NCI-H460 (cell line): ENCODE measurements around the gene ZFP57. TPM values are rescaled to one million over a fixed set of nuclear protein-coding genes. Genes with fewer than 3 reads are reported as not detected.
"Not testable (repeated sequence)": the region's sequence is repeated elsewhere in the genome, so short reads cannot be mapped to it uniquely, and the experiment has no call there.

Source experiments
- DNase-seq: peaks from one replicate; pipeline ENCODE4 v3.0.0-alpha.2; 2016; ENCODE audit warnings: low read depth; ENCODE audit errors: extremely low read depth
- total RNA-seq: library from RNA; depleted of rRNA; stranded (reverse); fragments of >200 nt; shearing (Covaris generic); gene quantifications from 2 replicates; pipeline ENCODE4 v1.2.3, GENCODE V29; 2014

The ZFP57 gene
- total RNA-seq, 1 experiment from 2014 or later, result not detected

GRCh38 chr6:29696147-29697125 lies 15.5 kb upstream of the ZFP57 start:
- DNase-seq, result peak; percentile 11

GRCh38 chr6:29694637-29695036 lies 13.7 kb upstream of the ZFP57 start:
- DNase-seq, result no peak

- no peak for DNase-seq
Observed at GRCh38 chr6:29685718-29686326, 4.9 kb upstream of the ZFP57 start.

- DNase-seq, result no peak
Observed at GRCh38 chr6:29681811-29682210, 859 bp upstream of the ZFP57 start.

GRCh38 chr6:29680416-29680815 lies 536 bp downstream of the ZFP57 start:
- no peak for DNase-seq

- DNase-seq, result no peak
Observed at GRCh38 chr6:29679962-29680361, 990 bp downstream of the ZFP57 start.

- DNase-seq, result no peak
Observed at GRCh38 chr6:29678114-29678513, 2.8 kb downstream of the ZFP57 start.

- DNase-seq, result no peak
Observed at GRCh38 chr6:29676981-29677601, 3.9 kb downstream of the ZFP57 start.

GRCh38 chr6:29675561-29675960 lies 5.4 kb downstream of the ZFP57 start:
- no peak for DNase-seq

GRCh38 chr6:29674008-29674407 lies 6.9 kb downstream of the ZFP57 start:
- no peak for DNase-seq

- DNase-seq, result no peak
Observed at GRCh38 chr6:29673161-29673560, 7.8 kb downstream of the ZFP57 start.

- DNase-seq, result not testable (repeated sequence)
Observed at GRCh38 chr6:29672116-29672515, 8.8 kb downstream of the ZFP57 start.

- no peak for DNase-seq
Observed at GRCh38 chr6:29671026-29671425, 9.9 kb downstream of the ZFP57 start.

GRCh38 chr6:29667158-29667557 lies 13.8 kb downstream of the ZFP57 start:
- no peak for DNase-seq

- DNase-seq, result no peak
Observed at GRCh38 chr6:29666826-29667130, 14.2 kb downstream of the ZFP57 start.

GRCh38 chr6:29665942-29666825 lies 14.8 kb downstream of the ZFP57 start:
- no peak for DNase-seq

- no peak for DNase-seq
Observed at GRCh38 chr6:29663300-29664042, 17.5 kb downstream of the ZFP57 start.

GRCh38 chr6:29661502-29662141 lies 19.3 kb downstream of the ZFP57 start:
- not testable (repeated sequence) for DNase-seq

- DNase-seq, result no peak
Observed at GRCh38 chr6:29661071-29661470, 19.9 kb downstream of the ZFP57 start.
